IgD-negative memory B cell (primary cell): ENCODE data around the gene BMF. TPM values are rescaled to one million over a fixed set of nuclear protein-coding genes. Genes with fewer than 3 reads are reported as not detected.
"Not testable (repeated sequence)": the region's sequence is repeated elsewhere in the genome, so short reads cannot be mapped to it uniquely, and the experiment has no call there.

Source experiments
- H3K27ac Mint-ChIP-seq, 3 donors: one replicate each; pipeline ENCODE4 v1.8.0; 2020 to 2022; ENCODE audit warnings: mild to moderate bottlenecking in 3 of 3, mixed read lengths in 3 of 3, moderate library complexity in 1 of 3
- H3K27me3 Mint-ChIP-seq: one replicate; pipeline ENCODE4 v1.8.0; 2021; ENCODE audit warnings: mixed read lengths
- H3K36me3 Mint-ChIP-seq: one replicate; pipeline ENCODE4 v1.8.0; 2020; ENCODE audit warnings: mild to moderate bottlenecking, mixed read lengths
- H3K4me1 Mint-ChIP-seq, 3 donors: one replicate each; pipeline ENCODE4 v1.8.0; 2020 to 2022; ENCODE audit warnings: mixed read lengths in 3 of 3, mild to moderate bottlenecking in 1 of 3
- H3K4me3 Mint-ChIP-seq, 4 donors: one replicate each; pipeline ENCODE4 v1.8.0; 2020 to 2022; ENCODE audit warnings: mild to moderate bottlenecking in 4 of 4, mixed read lengths in 4 of 4, moderate library complexity in 3 of 4
- H3K9me3 Mint-ChIP-seq, 3 donors: one replicate each; pipeline ENCODE4 v1.8.0; 2020 to 2021; ENCODE audit warnings: mixed read lengths in 3 of 3, mild to moderate bottlenecking in 1 of 3
- polyA plus RNA-seq: library from polyadenylated mRNA; unstranded; fragments of 300-500 nt; fragmentation: Illumina TruSeq; gene quantifications from one replicate; pipeline ENCODE4 v1.2.3, GENCODE V29; 2021

Gene BMF
- polyA plus RNA-seq, 1 donor from 2014 or later: 5.8 TPM

DNA sequence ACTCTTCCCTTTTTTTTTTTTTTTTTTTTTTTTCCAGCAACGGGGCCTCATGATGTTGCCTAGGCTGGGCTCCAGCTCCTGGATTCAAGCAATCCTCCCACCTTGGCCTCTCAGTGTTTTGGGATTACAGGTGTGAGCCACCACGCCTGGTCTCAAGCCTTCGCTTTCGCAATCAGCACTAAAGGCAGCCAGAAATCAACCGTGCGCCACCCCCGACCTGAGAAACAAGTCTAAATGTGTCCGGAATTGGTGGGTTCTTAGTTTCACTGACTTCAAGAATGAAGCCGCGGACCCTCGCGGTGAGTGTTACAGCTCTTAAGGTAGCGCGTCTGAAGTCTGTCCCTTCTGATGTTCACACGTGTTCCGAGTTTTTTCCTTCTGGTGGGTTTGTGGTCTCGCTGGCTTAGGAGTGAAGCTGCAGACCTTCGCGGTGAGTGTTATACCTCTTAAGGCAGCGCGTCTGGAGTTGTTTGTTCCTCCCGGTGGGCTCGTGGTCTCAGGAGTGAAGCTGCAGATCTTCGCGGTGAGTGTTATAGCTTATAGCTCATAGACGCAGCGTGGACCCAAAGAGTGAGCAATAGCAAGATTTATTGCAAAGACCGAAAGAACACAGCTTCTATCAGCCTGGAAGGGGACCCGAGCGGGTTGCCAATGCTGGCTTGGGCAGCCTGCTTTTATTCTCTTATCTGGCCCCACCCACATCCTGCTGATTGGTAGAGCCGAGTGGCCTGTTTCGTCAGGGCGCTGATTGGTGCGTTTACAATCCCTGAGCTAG is 34.8 kb downstream of the BMF start:
- Mint-ChIP-seq H3K27ac (peak overlapping the region in 2 of 3 donors; percentile 6 to 60), H3K4me1 (peaks cover 7 to 11% (median 8%) of the 10 kb centered on the region in 3 donors), H3K4me3 (peak overlapping the region; percentile 7 to 77 (median 40))
- H3K36me3 Mint-ChIP-seq, H3K27me3 Mint-ChIP-seq, H3K9me3 Mint-ChIP-seq: not testable (repeated sequence)

DNA sequence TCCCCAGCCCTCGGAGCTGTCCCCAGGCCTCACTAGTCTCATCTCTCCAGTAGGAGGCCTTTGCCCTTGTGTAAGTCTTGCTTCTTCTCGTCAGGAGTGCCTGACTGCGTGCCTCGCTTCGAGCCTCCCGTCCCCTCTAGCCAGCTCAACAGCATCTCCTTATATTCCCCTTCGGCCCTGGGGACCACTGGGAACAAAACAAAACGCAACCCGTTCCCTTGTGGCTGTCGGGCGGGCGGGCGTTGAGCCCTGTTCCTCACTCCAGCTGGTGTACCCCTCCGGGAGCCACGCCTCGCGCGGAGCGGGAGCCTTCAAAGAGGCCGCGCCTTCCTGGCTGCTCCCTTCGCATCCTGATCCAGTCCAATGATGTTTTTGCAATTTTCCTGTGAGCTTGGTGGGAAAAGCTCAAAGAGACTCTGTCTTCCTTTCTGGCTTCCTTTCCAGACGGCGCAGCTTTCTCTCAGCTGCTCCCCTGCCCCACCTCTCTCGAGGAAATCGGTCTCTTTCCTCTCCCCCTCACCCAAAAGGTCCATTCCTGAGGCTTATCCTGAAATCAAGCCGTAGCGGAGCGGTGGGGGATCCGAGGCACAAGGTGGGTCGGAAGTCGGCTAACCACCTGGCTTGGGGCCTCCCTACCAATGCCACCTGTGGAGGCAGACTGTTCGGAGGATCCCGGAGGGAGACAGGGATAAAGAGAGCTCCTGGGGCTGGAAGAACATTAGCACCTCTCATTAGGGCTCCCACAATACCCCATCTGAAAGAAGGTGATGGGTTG is 36.3 kb downstream of the BMF start:
- Mint-ChIP-seq H3K4me3 (no peak overlapping the region), H3K27ac (peak overlapping the region in 1 of 3 donors; percentile 59), H3K9me3 (peaks cover 0 to 2% (median 0%) of the 10 kb centered on the region in 3 donors), H3K27me3 (no peaks in the 10 kb centered on the region), H3K36me3 (peaks cover 1% of the 10 kb centered on the region), H3K4me1 (peaks cover 7 to 8% (median 8%) of the 10 kb centered on the region in 3 donors)

DNA sequence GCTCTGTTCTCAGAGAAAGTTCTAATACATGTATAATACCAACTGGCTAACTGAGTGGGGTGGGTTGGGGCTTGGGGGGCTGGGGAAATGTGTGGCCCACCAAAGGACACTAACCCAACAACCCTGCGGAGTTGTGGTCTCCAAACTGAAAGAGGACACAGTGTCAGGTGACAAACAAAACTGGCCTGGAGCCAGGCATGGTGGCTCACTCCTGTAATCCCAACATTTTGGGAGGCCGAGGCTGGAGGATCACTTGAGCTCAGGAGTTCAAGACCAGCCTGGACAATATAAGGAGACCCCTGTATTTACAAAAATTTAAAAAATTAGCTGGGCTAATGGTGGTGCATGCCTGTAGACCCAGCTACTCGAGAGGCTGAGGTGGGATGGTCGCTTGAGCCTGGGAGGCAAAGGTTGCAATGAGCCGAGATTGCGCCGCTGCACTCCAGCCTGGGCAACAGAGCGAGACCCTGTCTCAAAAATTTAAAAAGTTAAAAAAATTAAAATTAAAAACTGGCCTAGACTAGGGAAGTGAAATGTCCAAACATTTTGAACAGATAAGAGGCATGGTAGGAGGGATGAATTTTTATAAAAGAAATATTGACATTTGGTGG is 38.0 kb downstream of the BMF start:
- Mint-ChIP-seq H3K27ac (peak overlapping the region in 2 of 3 donors; percentile 88 to 92), H3K4me1 (peaks cover 8 to 9% (median 8%) of the 10 kb centered on the region in 3 donors), H3K36me3 (peaks cover 1% of the 10 kb centered on the region), H3K27me3 (no peaks in the 10 kb centered on the region), H3K9me3 (peaks cover 0 to 1% (median 0%) of the 10 kb centered on the region in 3 donors), H3K4me3 (no peak overlapping the region)

DNA sequence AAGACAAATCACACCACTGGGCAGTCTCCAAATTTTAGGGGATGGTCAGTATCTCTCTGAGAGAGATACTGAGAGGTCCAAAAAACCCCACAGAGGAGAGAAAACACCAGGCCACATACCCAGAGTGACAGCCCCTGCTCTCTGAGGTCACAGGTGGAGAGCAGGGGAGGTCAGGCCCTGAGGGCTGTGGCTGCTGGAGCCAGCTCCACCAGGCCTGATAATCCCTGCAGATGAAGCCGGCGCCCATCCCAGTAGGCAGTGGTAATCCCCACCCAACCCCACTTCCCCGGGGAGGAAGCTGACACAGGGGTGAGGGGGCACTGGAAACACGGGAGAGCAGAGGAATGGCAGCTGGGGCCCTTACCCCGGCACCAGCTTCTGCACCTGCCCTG is 38.5 kb downstream of the BMF start:
- Mint-ChIP-seq H3K36me3 (peaks cover 1% of the 10 kb centered on the region), H3K9me3 (no peaks in the 10 kb centered on the region), H3K4me1 (peaks cover 8 to 12% (median 11%) of the 10 kb centered on the region in 3 donors), H3K4me3 (peak overlapping the region in 3 of 4 donors; percentile 20 to 71 (median 58)), H3K27me3 (no peaks in the 10 kb centered on the region), H3K27ac (peak overlapping the region in 2 of 3 donors; percentile 88 to 92)

DNA sequence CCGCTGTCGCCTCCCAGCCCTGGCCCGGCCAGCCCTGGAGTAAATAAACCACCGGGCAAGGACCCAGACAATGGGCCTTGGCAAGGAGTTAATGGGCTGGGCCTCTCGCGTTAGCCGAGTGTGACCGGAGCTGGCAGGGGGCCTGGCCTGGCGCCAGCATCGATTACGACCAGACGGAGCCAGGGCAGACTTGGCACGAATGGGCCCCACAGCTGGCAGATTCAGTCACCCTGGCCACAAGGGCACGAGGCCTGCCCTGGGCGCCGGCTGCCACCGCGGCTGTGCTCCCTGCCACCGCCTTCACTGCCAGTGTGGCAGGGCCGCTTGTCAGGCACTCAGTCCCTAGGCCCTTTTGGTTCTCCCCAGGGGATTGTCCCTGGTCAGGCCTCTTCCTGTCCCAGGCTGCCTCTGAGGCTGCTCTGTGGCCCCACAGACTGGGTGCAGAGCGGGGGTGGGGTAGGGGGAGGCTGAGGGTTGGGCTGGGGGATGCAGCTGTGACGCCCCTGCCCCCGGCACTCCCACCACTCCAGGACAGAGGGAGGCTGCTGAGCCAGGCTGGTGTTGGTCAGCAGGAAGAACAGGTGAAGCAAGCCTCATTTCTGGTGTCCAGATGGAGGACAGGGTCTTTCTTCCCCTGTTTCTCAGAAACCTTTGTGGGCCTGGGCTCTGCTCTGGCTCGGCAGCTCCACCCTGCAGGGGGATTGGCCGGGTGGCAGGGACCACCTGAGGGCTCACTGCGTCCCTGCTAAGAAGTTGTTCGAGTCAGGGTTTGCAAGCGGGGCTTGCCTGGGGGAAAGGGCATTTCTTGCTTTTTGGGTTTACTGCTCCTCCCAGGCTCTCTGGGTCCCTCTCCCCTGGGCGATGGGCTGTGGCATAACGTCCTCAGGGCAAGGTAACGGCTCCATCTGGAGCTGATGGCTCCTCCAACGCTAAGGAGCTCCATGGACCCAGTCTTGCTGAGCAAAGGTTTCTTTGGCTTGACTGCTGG is 39.2 kb downstream of the BMF start:
- peaks cover 14 to 19% (median 17%) of the 10 kb centered on the region in 3 donors for H3K4me1 Mint-ChIP-seq
- H3K27ac Mint-ChIP-seq: peak overlapping the region in 2 of 3 donors; percentile 88 to 92
- H3K36me3 Mint-ChIP-seq: peaks cover 1% of the 10 kb centered on the region
- H3K27me3 Mint-ChIP-seq: no peaks in the 10 kb centered on the region
- peak overlapping the region in 3 of 4 donors; percentile 20 to 74 (median 71) for H3K4me3 Mint-ChIP-seq
- H3K9me3 Mint-ChIP-seq: no peaks in the 10 kb centered on the region

DNA sequence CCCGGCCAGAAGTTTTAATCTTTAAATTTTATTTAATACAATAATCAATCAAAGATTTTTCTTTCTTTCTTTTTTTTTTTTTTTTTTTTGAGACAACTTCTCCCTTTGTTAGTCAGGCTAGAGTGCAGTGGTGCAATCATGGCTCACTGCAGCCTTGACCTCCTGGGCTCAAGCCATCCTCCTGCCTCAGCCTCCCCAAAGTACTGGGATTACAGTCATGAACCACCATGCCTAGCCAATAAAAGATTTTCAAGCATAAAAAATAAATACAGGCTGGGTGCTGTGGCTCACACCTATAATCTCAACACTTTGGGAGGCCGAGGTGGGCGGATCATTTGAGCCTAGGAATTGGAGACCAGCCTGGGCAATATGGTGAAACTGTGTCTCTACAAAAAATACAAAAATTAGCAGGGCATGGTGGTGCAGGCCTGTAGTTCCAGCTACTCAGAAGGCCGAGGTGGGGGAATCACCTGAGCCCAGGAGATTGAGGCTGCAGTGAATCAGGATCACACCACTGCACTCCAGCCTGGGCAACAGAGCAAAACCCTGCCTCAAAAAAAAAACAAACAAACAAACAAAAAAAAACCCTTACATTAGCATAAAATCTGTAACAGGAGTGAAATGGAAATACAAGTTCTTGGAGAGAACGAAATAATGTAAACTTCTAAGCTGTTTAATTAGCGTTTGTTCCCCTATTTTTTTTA is 40.6 kb downstream of the BMF start:
- no peak overlapping the region for H3K27ac Mint-ChIP-seq
- no peaks in the 10 kb centered on the region for H3K27me3 Mint-ChIP-seq
- no peaks in the 10 kb centered on the region for H3K9me3 Mint-ChIP-seq
- H3K4me1 Mint-ChIP-seq: peaks cover 13 to 24% (median 24%) of the 10 kb centered on the region in 3 donors
- peak overlapping the region in 1 of 4 donors; percentile 37 for H3K4me3 Mint-ChIP-seq
- no peaks in the 10 kb centered on the region for H3K36me3 Mint-ChIP-seq

DNA sequence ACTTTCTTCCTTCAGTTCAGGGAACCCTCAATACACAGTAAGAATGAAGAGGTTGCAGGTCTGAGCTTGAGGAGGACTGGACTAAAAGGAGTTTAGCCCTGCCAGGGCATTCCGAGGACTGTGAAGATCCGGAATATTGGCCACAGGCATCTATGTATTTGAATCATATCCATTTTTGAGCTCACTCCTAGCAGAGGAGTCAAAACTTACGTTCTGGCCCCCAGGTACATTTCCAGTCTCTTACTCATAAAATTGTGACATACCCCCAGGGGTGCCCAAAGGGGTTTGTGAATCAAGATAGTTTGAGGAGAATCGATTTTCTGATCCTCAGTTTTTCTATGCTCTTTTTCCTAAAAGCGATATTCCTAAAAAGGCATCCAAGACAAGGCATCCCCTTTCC is 42.1 kb downstream of the BMF start:
- Mint-ChIP-seq H3K9me3 (no peaks in the 10 kb centered on the region), H3K27ac (no peak overlapping the region), H3K36me3 (no peaks in the 10 kb centered on the region), H3K4me1 (peaks cover 13 to 24% (median 24%) of the 10 kb centered on the region in 3 donors), H3K27me3 (no peaks in the 10 kb centered on the region), H3K4me3 (peak overlapping the region in 1 of 4 donors; percentile 66)

DNA sequence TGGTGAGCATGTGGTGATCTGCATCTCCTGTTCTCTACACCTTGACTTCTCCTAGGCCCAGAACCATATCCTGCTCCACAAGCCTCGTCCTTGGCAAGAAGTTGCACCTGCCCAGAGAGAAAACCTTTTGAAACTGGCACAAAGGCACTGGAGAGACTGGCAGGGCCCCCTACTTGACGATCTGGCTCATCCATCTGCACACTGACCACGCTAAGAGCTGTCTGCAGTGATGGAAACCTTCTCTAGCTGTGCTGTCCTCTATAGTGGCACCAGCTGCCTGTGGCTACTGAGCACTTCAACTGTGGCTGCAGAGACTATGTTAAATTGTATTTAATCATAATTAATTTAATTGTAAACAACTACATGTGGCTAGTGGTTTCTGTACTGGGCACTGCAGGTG is 43.5 kb downstream of the BMF start:
- Mint-ChIP-seq H3K27me3 (no peaks in the 10 kb centered on the region), H3K36me3 (no peaks in the 10 kb centered on the region), H3K9me3 (no peaks in the 10 kb centered on the region), H3K27ac (peak overlapping the region in 1 of 3 donors; percentile 87), H3K4me1 (peaks cover 13 to 24% (median 23%) of the 10 kb centered on the region in 3 donors), H3K4me3 (no peak overlapping the region)

DNA sequence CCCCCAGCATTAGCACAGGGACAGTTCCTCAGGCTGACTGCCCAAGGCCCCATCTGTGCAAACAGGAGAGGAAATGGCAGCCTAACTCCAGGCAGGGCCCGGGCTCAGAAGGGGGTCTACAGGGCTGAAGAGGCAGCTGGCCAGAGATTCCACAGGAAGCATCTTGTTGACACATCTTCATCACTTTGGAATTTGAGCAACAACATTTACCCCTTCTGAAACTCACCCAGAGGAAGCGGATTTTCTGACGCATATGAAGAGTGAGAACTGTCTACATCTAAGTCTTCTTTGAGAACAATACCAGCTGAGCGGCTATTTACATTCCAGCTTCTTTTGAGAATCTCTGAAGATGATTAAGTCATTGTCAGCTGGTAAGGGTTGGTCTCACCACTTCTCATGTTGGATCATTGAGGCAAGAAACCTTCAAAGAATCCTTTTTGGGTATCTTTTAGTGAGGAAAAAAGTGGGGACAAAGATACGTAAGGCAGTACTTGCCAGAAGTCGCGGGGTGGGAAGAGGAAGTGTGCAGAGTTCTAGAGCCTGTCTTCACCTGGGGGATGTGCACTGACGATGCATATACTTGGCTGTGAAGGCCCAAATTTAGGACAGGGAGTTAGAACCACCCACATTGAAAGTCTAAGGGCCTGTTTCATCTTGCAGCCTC is 44.3 kb downstream of the BMF start:
- Mint-ChIP-seq H3K27ac (peak overlapping the region; percentile 87 to 93 (median 90)), H3K4me1 (peaks cover 13 to 20% (median 19%) of the 10 kb centered on the region in 3 donors), H3K27me3 (no peaks in the 10 kb centered on the region), H3K4me3 (peak overlapping the region in 3 of 4 donors; percentile 24 to 88 (median 26)), H3K9me3 (no peaks in the 10 kb centered on the region), H3K36me3 (no peaks in the 10 kb centered on the region)

DNA sequence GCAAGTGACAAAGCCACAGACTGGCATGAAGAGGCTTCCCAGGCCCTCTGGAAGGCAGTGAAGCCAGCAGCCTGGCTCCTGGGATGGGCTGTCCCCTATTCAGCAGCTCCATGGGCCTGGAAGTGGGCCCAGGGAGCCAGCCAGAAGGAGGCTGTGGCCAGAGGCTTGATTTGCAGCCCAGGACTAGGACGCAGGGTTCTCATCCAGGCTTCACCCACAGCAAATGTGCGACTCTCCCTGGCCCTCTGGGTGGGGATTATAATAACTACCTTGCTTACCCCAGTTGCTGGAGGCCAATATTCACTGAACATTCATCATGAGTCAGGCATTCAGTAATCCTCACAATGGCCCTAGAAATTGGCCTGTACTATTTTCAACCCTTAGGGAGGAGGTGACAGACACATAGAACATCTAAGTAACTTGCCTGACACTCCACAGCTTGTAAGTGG is 45.1 kb downstream of the BMF start:
- no peaks in the 10 kb centered on the region for H3K27me3 Mint-ChIP-seq
- peak overlapping the region in 1 of 3 donors; percentile 93 for H3K27ac Mint-ChIP-seq
- H3K4me3 Mint-ChIP-seq: peak overlapping the region in 2 of 4 donors; percentile 24 to 58
- H3K4me1 Mint-ChIP-seq: peaks cover 13 to 23% (median 19%) of the 10 kb centered on the region in 3 donors
- H3K36me3 Mint-ChIP-seq: no peaks in the 10 kb centered on the region
- H3K9me3 Mint-ChIP-seq: no peaks in the 10 kb centered on the region

DNA sequence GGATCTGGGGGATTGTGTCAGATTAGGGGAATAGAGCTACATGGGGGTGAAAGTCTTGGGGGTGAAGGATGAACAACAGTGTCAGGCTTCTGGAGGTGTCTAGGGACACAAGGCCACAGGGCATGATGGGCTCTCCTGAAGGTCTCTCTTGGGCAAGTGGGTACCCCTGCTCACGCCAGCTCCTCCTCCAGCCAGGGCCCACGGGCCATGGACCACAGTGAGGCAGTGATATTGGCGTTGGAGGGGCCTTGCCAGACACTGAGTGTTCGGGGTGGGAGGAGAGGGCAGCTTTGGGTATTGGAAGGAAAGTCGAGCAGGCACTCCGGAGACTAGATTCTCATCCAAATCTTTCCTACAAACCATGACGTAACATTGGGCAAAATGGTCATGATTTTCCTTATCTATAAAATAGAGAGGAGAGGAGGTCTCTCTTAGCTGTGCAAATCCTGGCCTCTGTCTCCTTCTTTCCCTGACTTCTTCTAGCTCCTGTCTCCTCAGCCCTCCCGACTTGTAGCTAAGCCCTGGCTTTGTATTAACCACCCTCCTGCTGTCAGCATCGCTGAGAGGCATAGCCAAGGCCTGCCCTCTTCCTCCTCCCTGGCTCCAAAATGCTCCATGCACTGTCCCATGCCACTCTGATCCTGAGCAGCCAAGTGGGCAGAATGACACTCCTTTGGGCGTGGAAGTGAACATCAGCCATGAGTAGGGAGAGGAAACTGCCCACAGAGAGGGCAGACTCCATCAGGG is 45.7 kb downstream of the BMF start:
- no peaks in the 10 kb centered on the region for H3K27me3 Mint-ChIP-seq

DNA sequence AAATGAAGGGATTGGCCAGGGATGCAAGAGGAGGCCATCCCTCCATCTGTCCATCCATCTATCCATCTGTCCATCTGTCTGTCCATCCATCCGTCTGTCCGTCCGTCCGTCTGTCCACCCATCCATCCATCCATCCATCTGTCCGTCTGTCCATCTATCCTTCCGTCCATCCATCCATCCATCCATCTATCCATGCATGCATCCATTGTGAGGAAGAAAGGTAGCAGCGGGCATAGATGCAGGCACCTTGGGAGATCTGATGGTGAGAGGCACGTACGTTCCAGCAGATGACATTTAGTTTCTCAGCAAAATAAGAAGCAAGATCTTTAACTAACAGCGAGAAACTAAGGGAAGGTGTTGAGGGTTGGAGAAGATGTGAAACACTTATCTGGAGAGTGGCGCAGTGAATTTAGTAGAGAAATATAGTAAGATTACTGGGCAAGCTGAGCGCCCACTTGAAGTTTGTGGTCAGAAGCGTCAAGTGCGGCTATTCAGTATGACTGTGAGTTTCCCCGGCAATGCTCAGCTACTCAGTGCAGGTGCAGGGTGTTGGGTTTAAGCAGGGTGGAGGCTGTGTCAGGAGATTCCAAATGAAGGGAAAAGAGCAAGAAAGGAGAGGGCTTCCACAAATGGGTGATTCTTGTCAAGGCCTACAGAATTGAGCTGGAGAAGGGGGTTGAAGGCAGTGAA is 47.3 kb downstream of the BMF start:
- Mint-ChIP-seq H3K9me3 (no peaks in the 10 kb centered on the region), H3K4me3 (no peak overlapping the region), H3K27ac (no peak overlapping the region), H3K4me1 (peaks cover 22 to 31% (median 26%) of the 10 kb centered on the region in 3 donors), H3K27me3 (no peaks in the 10 kb centered on the region), H3K36me3 (no peaks in the 10 kb centered on the region)

More for the DNA sequence above, 45.7 kb downstream of the BMF start:
- Mint-ChIP-seq H3K9me3 (no peaks in the 10 kb centered on the region), H3K36me3 (no peaks in the 10 kb centered on the region), H3K4me3 (no peak overlapping the region), H3K4me1 (peaks cover 16 to 27% (median 23%) of the 10 kb centered on the region in 3 donors), H3K27ac (no peak overlapping the region)
